HepG2 (cell line): ENCODE data around the gene CORO7. TPM values are rescaled to one million over a fixed set of nuclear protein-coding genes. Genes with fewer than 3 reads are reported as not detected.

Experiments used
- ATAC-seq: fragments of 200-7000 bp; cut with Tn5 transposase; 3 replicates; pipeline ENCODE4 v1.9.1; 2020; ENCODE audit warnings: mild to moderate bottlenecking, moderate library complexity
- BruUV-seq: library from RNA; stranded (reverse); fragments of 400-500 nt; replicated peaks from 2 replicates; lab custom pipeline; 2021; lab: Mats Ljungman, UMichigan
- CTCF ChIA-PET: fragments of 300-600 bp; formaldehyde crosslinking; extraction: SDS; loops from one replicate; lab custom pipeline; 2021; ENCODE audit warnings: low total read pairs, inconsistent platforms, low intra/inter-chr PET ratio; lab: Yijun Ruan, JAX
- POLR2A ChIA-PET: fragments of 350-600 bp; sonication (Branson Sonifier 250); formaldehyde crosslinking; loops from one replicate; lab custom pipeline; 2020; ENCODE audit warnings: antibody characterized with exemption, inconsistent platforms; lab: Yijun Ruan, JAX
- DNase-seq: peaks from one replicate; pipeline ENCODE4 v3.0.0-alpha.2; 2015; ENCODE audit warnings: low spot score
- FAIRE-seq: peaks from 3 replicates; lab custom pipeline; 2011; peaks lifted over from hg19 to GRCh38; lab: Jason Lieb, UNC
- H2AFZ ChIP-seq: one replicate; pipeline ENCODE4 v1.6.1; 2011; ENCODE audit warnings: low read length, inconsistent platforms
- H3K27ac ChIP-seq: fragments of 300-600 bp; 3 replicates; pipeline ENCODE4 v1.8.0; 2011; ENCODE audit warnings: mixed run types, mild to moderate bottlenecking, mixed read lengths, low read length, inconsistent platforms; ENCODE audit not compliant: insufficient read depth; ENCODE audit errors: extremely low read length
- H3K27me3 ChIP-seq, 2 experiments: fragments of 200-600 bp in 1 of 2; 2 replicates in 1 of 2; 3 replicates in 1 of 2; pipeline versions ENCODE4 v1.6.0 to v1.8.0; 2011; ENCODE audit warnings: low read length in 2 of 2, mild to moderate bottlenecking in 2 of 2, moderate library complexity in 2 of 2, inconsistent platforms in 1 of 2; ENCODE audit not compliant: insufficient read depth in 2 of 2, control insufficient read depth in 1 of 2
- H3K36me3 ChIP-seq, 2 experiments: fragments of 200-600 bp in 1 of 2; replicated peaks in 1 of 2; 2 replicates in 1 of 2; 3 replicates in 1 of 2; pipeline versions ENCODE4 v1.5.1 to v1.8.0; 2011; ENCODE audit warnings: low read length in 2 of 2, inconsistent platforms in 1 of 2; ENCODE audit not compliant: insufficient read depth in 2 of 2, control insufficient read depth in 1 of 2
- H3K4me1 ChIP-seq: 2 replicates; pipeline ENCODE4 v1.5.1; 2012; ENCODE audit warnings: low read length, inconsistent platforms; ENCODE audit not compliant: insufficient read depth
- H3K4me2 ChIP-seq: 2 replicates; pipeline ENCODE4 v1.6.0; 2011; ENCODE audit warnings: low read depth, low read length, inconsistent platforms
- H3K4me3 ChIP-seq, 3 experiments: fragments of 200-600 bp in 1 of 3; sonication (generic), shearing (Covaris generic) in 1 of 3; replicated peaks in 1 of 3; 2 replicates each; pipeline ENCODE4 v1.5.1; 2011 to 2016; ENCODE audit warnings: low read length in 3 of 3, inconsistent platforms in 2 of 3, low read depth in 2 of 3, mild to moderate bottlenecking in 2 of 3, control low read depth in 1 of 3, mixed read lengths in 1 of 3; ENCODE audit not compliant: insufficient read depth in 1 of 3
- H3K79me2 ChIP-seq: one replicate; pipeline ENCODE4 v1.6.1; 2011; ENCODE audit warnings: low read length, inconsistent platforms; ENCODE audit not compliant: insufficient read depth
- H3K9ac ChIP-seq: 2 replicates; pipeline ENCODE4 v1.6.0; 2011; ENCODE audit warnings: mild to moderate bottlenecking, low read depth, low read length, inconsistent platforms; ENCODE audit not compliant: insufficient read depth
- H3K9me3 ChIP-seq: 2 replicates; pipeline ENCODE4 v1.5.1; 2012; ENCODE audit warnings: mild to moderate bottlenecking, low read length
- H4K20me1 ChIP-seq: 2 replicates; pipeline ENCODE4 v1.6.0; 2011; ENCODE audit warnings: inconsistent platforms, mild to moderate bottlenecking, low read length, moderate library complexity; ENCODE audit not compliant: insufficient read depth
- POLR2AphosphoS5 ChIP-seq: IDR thresholded peaks from 2 replicates; pipeline ENCODE4 v1.6.1; 2012; ENCODE audit warnings: low read depth, low read length
- WGBS: methylation state at CpG from one replicate; pipeline ENCODE4 v1.1.6; 2017; ENCODE audit warnings: low lambda C conversion rate; 5-methylcytosine and 5-hydroxymethylcytosine counted together
- in situ Hi-C: cut with HindIII; loops from 2 replicates; pipeline ENCODE4 v1.10.0; 2017; ENCODE audit warnings: low pct_unique_long_range_greater_than_20kb; ENCODE audit not compliant: extremely low pct_ligation_motif_present
- intact Hi-C: fragments of 100-400 bp; cut with micrococcal nuclease; formaldehyde crosslinking; loops from one replicate; pipeline ENCODE4 v1.10.0; 2022; ENCODE audit not compliant: unreplicated experiment
- polyA plus RNA-seq, 8 experiments: library from polyadenylated mRNA; depleted of rRNA in 3 of 8; stranded (reverse) in 7 of 8; unstranded in 1 of 8; fragments of >200 nt; fragmentation: Illumina TruSeq in 4 of 8; extraction: Trizol in 4 of 8; gene quantifications; 2 replicates each; pipeline versions ENCODE4 v1.2.1 to v1.2.3, GENCODE V29; 2011 to 2016; ENCODE audit warnings: low read depth in 4 of 8, missing spikeins in 1 of 8, mixed read lengths in 1 of 8; ENCODE audit not compliant: insufficient read depth in 1 of 8
- total RNA-seq, 5 experiments: library from RNA; depleted of rRNA; stranded (reverse); fragments of >200 nt; fragmentation: Illumina TruSeq; extraction: Trizol; gene quantifications; 2 replicates each; pipeline ENCODE4 v1.2.3, GENCODE V29; 2016; ENCODE audit warnings: low read depth in 1 of 5
- TF ChIP-seq, protein P1 (sequence below): sonication (generic); formaldehyde crosslinking; IDR thresholded peaks from 2 replicates; pipeline ENCODE4 v1.4.0; 2020; ENCODE audit warnings: mild to moderate bottlenecking, low read depth, missing genetic modification reagents
- TF ChIP-seq, protein P2 (sequence below): sonication (generic); formaldehyde crosslinking; IDR thresholded peaks from 2 replicates; pipeline ENCODE4 v1.4.0; 2020; ENCODE audit warnings: missing genetic modification reagents
- TF ChIP-seq, protein P3 (sequence below): IDR thresholded peaks from 2 replicates; pipeline ENCODE4 v1.6.1; 2016; ENCODE audit warnings: low read depth

Gene CORO7
- total and polyA plus RNA-seq, 2 of the 13 experiments (the other 11 are each of a cell fraction or from before 2014, with no cell fraction given): 9.9 to 14.3 TPM

DNA sequence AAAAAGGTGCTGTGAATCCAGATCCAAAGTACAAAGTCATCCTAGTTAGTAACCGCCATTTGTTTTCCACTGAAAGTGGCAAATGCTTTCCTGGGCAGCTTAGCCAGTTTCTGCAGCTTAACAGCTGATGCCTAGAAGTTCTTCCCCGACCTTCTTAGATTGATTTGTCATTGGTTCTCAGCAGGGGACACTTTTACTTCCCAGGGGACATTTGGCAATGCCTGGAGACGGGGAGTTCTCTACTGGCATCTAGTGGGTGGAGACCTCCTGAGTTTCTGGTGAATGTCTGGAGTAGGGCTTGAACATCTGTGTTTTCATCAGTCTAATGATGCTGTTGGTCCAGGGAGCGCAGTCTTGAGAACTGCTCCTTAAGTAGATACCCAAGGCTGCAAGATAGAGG lies 16.8 kb upstream of the CORO7 start:
- in situ Hi-C loops: no loop called here
- Histone ChIP-seq H3K79me2 (peaks cover 26% of the 10 kb centered on the region), H3K4me3 (no peak overlapping the region), H3K4me2 (no peak overlapping the region), H2AFZ (no peak overlapping the region), H4K20me1 (no peaks in the 10 kb centered on the region), H3K9me3 (no peaks in the 10 kb centered on the region), H3K27ac (no peak overlapping the region), H3K4me1 (peaks cover 5% of the 10 kb centered on the region), H3K36me3 (peaks cover 14 to 43% of the 10 kb centered on the region in 2 experiments; a peak in 4 of 5 replicates), H3K9ac (no peak overlapping the region), H3K27me3 (no peaks in the 10 kb centered on the region)
- no peak for FAIRE-seq
- POLR2A ChIA-PET: no interaction called here
- 97% methylated on average over 4 of the region's 4 CpGs for WGBS
- no peak for ATAC-seq
- DNase-seq: no peak
- CTCF ChIA-PET: no interaction called here
- TF ChIP-seq, protein P1, sequence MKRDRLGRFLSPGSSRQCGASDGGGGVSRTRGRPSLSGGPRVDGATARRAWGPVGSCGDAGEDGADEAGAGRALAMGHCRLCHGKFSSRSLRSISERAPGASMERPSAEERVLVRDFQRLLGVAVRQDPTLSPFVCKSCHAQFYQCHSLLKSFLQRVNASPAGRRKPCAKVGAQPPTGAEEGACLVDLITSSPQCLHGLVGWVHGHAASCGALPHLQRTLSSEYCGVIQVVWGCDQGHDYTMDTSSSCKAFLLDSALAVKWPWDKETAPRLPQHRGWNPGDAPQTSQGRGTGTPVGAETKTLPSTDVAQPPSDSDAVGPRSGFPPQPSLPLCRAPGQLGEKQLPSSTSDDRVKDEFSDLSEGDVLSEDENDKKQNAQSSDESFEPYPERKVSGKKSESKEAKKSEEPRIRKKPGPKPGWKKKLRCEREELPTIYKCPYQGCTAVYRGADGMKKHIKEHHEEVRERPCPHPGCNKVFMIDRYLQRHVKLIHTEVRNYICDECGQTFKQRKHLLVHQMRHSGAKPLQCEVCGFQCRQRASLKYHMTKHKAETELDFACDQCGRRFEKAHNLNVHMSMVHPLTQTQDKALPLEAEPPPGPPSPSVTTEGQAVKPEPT (CRISPR knock-in tag): no peak
- TF ChIP-seq, protein P2, sequence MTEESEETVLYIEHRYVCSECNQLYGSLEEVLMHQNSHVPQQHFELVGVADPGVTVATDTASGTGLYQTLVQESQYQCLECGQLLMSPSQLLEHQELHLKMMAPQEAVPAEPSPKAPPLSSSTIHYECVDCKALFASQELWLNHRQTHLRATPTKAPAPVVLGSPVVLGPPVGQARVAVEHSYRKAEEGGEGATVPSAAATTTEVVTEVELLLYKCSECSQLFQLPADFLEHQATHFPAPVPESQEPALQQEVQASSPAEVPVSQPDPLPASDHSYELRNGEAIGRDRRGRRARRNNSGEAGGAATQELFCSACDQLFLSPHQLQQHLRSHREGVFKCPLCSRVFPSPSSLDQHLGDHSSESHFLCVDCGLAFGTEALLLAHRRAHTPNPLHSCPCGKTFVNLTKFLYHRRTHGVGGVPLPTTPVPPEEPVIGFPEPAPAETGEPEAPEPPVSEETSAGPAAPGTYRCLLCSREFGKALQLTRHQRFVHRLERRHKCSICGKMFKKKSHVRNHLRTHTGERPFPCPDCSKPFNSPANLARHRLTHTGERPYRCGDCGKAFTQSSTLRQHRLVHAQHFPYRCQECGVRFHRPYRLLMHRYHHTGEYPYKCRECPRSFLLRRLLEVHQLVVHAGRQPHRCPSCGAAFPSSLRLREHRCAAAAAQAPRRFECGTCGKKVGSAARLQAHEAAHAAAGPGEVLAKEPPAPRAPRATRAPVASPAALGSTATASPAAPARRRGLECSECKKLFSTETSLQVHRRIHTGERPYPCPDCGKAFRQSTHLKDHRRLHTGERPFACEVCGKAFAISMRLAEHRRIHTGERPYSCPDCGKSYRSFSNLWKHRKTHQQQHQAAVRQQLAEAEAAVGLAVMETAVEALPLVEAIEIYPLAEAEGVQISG: no peak
- TF ChIP-seq, protein P3, sequence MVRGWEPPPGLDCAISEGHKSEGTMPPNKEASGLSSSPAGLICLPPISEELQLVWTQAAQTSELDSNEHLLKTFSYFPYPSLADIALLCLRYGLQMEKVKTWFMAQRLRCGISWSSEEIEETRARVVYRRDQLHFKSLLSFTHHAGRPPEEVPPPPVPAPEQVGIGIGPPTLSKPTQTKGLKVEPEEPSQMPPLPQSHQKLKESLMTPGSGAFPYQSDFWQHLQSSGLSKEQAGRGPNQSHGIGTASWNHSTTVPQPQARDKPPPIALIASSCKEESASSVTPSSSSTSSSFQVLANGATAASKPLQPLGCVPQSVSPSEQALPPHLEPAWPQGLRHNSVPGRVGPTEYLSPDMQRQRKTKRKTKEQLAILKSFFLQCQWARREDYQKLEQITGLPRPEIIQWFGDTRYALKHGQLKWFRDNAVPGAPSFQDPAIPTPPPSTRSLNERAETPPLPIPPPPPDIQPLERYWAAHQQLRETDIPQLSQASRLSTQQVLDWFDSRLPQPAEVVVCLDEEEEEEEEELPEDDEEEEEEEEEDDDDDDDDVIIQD: no peak
- 0 out of 2 replicates have a peak, but pooled peaks have one; percentile 0 for TF ChIP-seq POLR2AphosphoS5
- no TSS peak for BruUV-seq
- intact Hi-C loops: no loop called here
